ENCODE results near the gene INPP4A. TPM values are rescaled to one million over a fixed set of nuclear protein-coding genes. Genes with fewer than 3 reads are reported as not detected.

The INPP4A gene
- total RNA-seq, 1 donor from 2014 or later = 40.7 TPM

GRCh38 chr2:98534761-98535160 is 90.1 kb downstream of the INPP4A start:
- Mint-ChIP-seq H3K27ac (no peak overlapping the region), H3K4me1 (no peaks in the 10 kb centered on the region), H3K27me3 (ENCODE audit: low read depth) (no peaks in the 10 kb centered on the region), H3K36me3 (peaks cover 18% of the 10 kb centered on the region), H3K4me3 (no peak overlapping the region), H3K9me3 (no peaks in the 10 kb centered on the region)
- DNase-seq (ENCODE audit: low spot score in 2 of 2, unreplicated experiment in 2 of 2) = no peak
- TF ChIP-seq CTCF (IDR thresholded peaks at IDR 0.05; ENCODE audit: unreplicated experiment) = no peak

GRCh38 chr2:98535971-98536677 is 91.5 kb downstream of the INPP4A start:
- Mint-ChIP-seq H3K27me3 (ENCODE audit: low read depth) (no peaks in the 10 kb centered on the region), H3K4me1 (no peaks in the 10 kb centered on the region), H3K36me3 (peaks cover 26% of the 10 kb centered on the region), H3K4me3 (no peak overlapping the region), H3K9me3 (no peaks in the 10 kb centered on the region), H3K27ac (no peak overlapping the region)
- no peak for DNase-seq (ENCODE audit: low spot score in 2 of 2, unreplicated experiment in 2 of 2)
- no peak for TF ChIP-seq CTCF (IDR thresholded peaks at IDR 0.05; ENCODE audit: unreplicated experiment)

GRCh38 chr2:98537390-98538126 is 92.9 kb downstream of the INPP4A start:
- peaks cover 7% of the 10 kb centered on the region for H3K4me1 Mint-ChIP-seq
- TF ChIP-seq CTCF (IDR thresholded peaks at IDR 0.05; ENCODE audit: unreplicated experiment) = no peak
- no peak overlapping the region for H3K4me3 Mint-ChIP-seq
- no peaks in the 10 kb centered on the region for H3K27me3 Mint-ChIP-seq (ENCODE audit: low read depth)
- no peaks in the 10 kb centered on the region for H3K9me3 Mint-ChIP-seq
- H3K36me3 Mint-ChIP-seq = peaks cover 29% of the 10 kb centered on the region
- DNase-seq (ENCODE audit: low spot score in 2 of 2, unreplicated experiment in 2 of 2) = no peak
- no peak overlapping the region for H3K27ac Mint-ChIP-seq

- Mint-ChIP-seq H3K36me3 (peaks cover 29% of the 10 kb centered on the region), H3K27me3 (ENCODE audit: low read depth) (no peaks in the 10 kb centered on the region), H3K4me1 (peaks cover 9% of the 10 kb centered on the region), H3K27ac (no peak overlapping the region), H3K4me3 (no peak overlapping the region), H3K9me3 (no peaks in the 10 kb centered on the region)
- TF ChIP-seq CTCF (IDR thresholded peaks at IDR 0.05; ENCODE audit: unreplicated experiment) = no peak
- DNase-seq (ENCODE audit: low spot score in 2 of 2, unreplicated experiment in 2 of 2) = no peak
Measured at GRCh38 chr2:98538280-98539041, 93.8 kb downstream of the INPP4A start.

GRCh38 chr2:98539056-98539735 is 94.5 kb downstream of the INPP4A start:
- Mint-ChIP-seq H3K4me3 (no peak overlapping the region), H3K4me1 (peaks cover 9% of the 10 kb centered on the region), H3K9me3 (no peaks in the 10 kb centered on the region), H3K27ac (no peak overlapping the region), H3K36me3 (peaks cover 36% of the 10 kb centered on the region), H3K27me3 (ENCODE audit: low read depth) (no peaks in the 10 kb centered on the region)
- DNase-seq (ENCODE audit: low spot score in 2 of 2, unreplicated experiment in 2 of 2) = no peak
- no peak for TF ChIP-seq CTCF (IDR thresholded peaks at IDR 0.05; ENCODE audit: unreplicated experiment)
